Mucosa of rectum (tissue), 2 donors: ENCODE measurements around the gene GABARAP.

Source experiments
- H3K27ac ChIP-seq, 2 donors: one replicate each; pipeline ENCODE4 v1.7.0; 2013; ENCODE audit warnings: inconsistent platforms in 2 of 2, low read depth in 2 of 2, low read length in 2 of 2
- H3K27me3 ChIP-seq, 2 donors: one replicate each; pipeline ENCODE4 v1.7.0; 2013; ENCODE audit warnings: low read length in 2 of 2; ENCODE audit not compliant: control insufficient read depth in 2 of 2, insufficient read depth in 2 of 2
- H3K36me3 ChIP-seq, 2 donors: one replicate each; pipeline ENCODE4 v1.7.0; 2013; ENCODE audit warnings: low read length in 2 of 2; ENCODE audit not compliant: control insufficient read depth in 2 of 2, insufficient read depth in 2 of 2
- H3K4me1 ChIP-seq, 2 donors: one replicate each; pipeline ENCODE4 v1.7.0; 2013; ENCODE audit warnings: low read length in 2 of 2, mild to moderate bottlenecking in 1 of 2; ENCODE audit not compliant: control insufficient read depth in 2 of 2, insufficient read depth in 2 of 2
- H3K4me3 ChIP-seq, 2 donors: one replicate each; pipeline ENCODE4 v1.7.0; 2013; ENCODE audit warnings: low read length in 2 of 2
- H3K9ac ChIP-seq, 2 donors: one replicate each; pipeline ENCODE4 v1.7.0; 2013; ENCODE audit warnings: low read length in 2 of 2, low read depth in 1 of 2, mild to moderate bottlenecking in 1 of 2
- H3K9me3 ChIP-seq, 2 donors: one replicate each; pipeline ENCODE4 v1.7.0; 2013; ENCODE audit warnings: low read length in 2 of 2; ENCODE audit not compliant: control insufficient read depth in 2 of 2
- donor health status: healthy.
- donor health status: Normal muscosa, but diverticular disease.

The GABARAP gene

DNA sequence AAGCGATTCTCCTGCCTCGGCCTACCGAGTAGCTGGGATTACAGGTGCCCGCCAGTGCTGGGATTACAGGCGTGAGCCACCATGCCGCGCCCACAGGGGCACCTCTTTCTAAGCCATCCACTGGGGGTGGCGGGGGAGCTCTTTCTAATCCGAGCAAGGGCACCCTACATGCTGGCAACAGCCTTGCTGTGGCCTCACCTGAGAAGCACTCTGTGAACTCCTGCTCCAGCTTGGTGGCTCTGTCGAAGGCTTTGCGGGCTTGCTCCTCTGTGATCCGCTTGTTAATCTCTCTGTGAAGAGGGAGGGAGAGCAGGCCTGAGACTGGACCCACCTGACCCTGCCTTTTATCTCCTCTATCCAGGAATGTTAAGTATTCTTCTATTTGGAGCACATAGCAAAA is 51.2 kb downstream of the GABARAP start:
- no peak overlapping the region for H3K27ac ChIP-seq
- H3K36me3 ChIP-seq: no peaks in the 10 kb centered on the region
- no peaks in the 10 kb centered on the region for H3K9me3 ChIP-seq
- no peak overlapping the region for H3K9ac ChIP-seq
- H3K4me3 ChIP-seq: no peak overlapping the region
- H3K4me1 ChIP-seq: no peaks in the 10 kb centered on the region
- H3K27me3 ChIP-seq: no peaks in the 10 kb centered on the region

DNA sequence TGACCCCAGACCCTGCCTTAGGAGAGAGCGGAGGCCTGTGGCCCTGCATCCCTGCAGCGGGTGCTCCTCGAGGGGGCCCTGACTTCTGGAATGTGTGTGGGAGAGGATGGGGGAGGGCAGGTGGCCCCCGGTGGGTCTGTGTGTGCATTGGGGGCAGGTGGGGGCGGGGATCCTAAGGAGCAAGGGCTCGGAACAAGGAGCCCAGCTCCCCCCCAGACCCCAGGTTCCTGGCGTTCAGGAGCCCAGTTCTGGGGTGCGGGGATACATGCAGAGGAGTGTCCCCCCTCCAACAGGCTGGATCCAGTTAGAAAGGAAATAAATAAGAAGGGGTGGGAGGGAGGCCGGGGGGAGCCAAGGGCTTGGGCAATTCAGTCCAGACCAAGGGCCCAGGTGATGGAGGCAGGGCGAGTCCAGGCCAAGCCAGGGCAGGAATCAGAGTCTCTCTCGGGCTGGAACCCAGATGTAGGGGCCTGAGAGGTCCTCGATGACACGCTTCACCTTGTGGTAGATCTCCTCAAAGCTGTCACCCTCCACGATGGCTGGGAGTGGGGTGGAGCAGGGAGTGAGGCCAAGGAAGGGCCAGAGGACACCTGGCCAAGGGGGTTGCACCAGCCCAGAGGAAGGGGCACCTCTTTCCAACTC is 51.9 kb downstream of the GABARAP start:
- H3K36me3 ChIP-seq: no peaks in the 10 kb centered on the region
- H3K9ac ChIP-seq: no peak overlapping the region
- no peaks in the 10 kb centered on the region for H3K27me3 ChIP-seq
- H3K9me3 ChIP-seq: no peaks in the 10 kb centered on the region
- H3K4me3 ChIP-seq: no peak overlapping the region
- H3K4me1 ChIP-seq: no peaks in the 10 kb centered on the region
- no peak overlapping the region for H3K27ac ChIP-seq
